GM18508 (cell line): ENCODE measurements around the gene ABHD12.
"Not testable (repeated sequence)": the region's sequence is repeated elsewhere in the genome, so short reads cannot be mapped to it uniquely, and the experiment has no call there.

ENCODE experiments used
- ATAC-seq: cut with Tn5 transposase; IDR thresholded peaks from one replicate; pipeline ENCODE4 v1.9.1; 2021; ENCODE audit warnings: moderate number of reproducible peaks; ENCODE audit not compliant: insufficient read depth, unreplicated experiment

Gene ABHD12

GRCh38 chr20:25355011-25355595 lies 35.5 kb downstream of the ABHD12 start:
- ATAC-seq, result no peak

- no peak for ATAC-seq
Observed at GRCh38 chr20:25353747-25354705, 36.6 kb downstream of the ABHD12 start.

- ATAC-seq, result no peak
Observed at GRCh38 chr20:25353353-25353746, 37.3 kb downstream of the ABHD12 start.

DNA sequence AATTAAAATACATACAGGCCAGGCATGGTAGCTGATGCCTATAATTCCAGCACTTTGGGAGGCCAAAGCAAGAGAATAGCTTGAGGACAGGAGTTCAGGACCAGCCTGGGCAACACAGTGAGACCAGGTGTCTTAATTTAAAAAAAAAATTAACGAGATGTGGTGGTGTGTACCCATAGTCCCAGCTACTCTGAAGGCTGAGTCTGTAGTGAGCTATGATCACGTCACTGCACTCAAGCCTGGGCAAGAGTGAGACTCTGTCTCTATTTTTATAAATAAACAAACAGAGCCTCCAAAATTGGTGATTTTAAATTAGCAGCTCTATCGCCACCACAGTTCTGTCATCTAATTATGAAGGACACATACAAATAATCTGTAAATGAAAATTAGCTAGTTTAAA lies 37.9 kb downstream of the ABHD12 start:
- no peak for ATAC-seq

DNA sequence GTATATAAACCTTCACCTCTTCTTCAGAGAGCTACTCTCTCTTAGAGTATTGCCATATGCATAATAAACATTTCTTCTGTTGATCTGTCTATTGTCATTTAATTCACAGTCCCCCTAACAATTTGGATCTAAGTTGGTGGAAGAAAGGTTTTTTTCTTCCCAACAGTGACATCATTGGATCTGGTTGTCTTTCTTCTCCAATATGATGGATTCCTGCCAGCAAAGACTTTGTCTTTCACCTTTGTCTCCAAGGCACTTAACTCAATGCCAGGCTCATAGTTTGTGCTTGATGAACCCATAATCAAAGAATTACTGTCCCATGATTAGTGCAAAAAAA lies 39.6 kb downstream of the ABHD12 start:
- no peak for ATAC-seq

DNA sequence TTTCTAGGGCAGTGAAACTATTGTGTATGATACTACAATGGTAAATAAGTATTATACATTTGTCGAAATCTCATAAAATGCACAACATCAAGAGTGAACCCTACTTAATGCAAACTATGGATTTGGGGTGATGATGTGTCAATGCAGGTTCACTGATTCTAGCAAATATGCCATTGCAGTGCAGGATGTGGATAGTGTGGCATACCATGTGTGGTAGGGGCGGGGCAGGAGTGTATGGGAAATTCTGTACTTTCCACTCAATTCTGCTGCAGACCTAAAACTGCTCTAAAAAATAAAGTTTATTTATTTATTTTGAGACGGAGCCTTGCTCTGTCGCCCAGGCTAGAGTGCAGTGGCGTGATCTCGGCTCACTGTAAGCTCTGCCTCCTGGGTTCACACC lies 44.3 kb downstream of the ABHD12 start:
- no peak for ATAC-seq

- no peak for ATAC-seq
Observed at GRCh38 chr20:25345721-25346120, 44.9 kb downstream of the ABHD12 start.

- no peak for ATAC-seq
Observed at GRCh38 chr20:25344634-25345033, 46.0 kb downstream of the ABHD12 start.

GRCh38 chr20:25341716-25342680 lies 48.6 kb downstream of the ABHD12 start:
- no peak for ATAC-seq

GRCh38 chr20:25340380-25340779 lies 50.3 kb downstream of the ABHD12 start:
- no peak for ATAC-seq

DNA sequence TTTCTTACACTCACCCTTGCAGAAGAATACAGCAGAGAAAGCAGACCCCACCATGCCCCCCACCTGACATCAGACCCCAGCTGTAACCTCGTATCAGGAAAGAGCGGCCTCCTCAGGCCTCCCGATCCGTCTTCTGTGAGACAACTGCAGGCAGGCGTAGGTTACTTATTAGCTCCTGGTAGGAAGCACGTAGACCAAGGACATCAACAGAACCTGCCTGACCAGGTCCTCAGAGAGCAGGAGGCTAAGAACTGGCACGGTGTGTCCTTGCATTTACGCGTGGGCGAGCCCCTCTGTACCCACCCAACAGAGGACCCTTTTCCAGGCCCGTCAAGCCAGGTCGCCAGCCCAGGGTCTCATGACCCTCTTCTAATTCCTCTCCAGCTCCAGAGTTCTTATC lies 51.0 kb downstream of the ABHD12 start:
- ATAC-seq, result no peak

DNA sequence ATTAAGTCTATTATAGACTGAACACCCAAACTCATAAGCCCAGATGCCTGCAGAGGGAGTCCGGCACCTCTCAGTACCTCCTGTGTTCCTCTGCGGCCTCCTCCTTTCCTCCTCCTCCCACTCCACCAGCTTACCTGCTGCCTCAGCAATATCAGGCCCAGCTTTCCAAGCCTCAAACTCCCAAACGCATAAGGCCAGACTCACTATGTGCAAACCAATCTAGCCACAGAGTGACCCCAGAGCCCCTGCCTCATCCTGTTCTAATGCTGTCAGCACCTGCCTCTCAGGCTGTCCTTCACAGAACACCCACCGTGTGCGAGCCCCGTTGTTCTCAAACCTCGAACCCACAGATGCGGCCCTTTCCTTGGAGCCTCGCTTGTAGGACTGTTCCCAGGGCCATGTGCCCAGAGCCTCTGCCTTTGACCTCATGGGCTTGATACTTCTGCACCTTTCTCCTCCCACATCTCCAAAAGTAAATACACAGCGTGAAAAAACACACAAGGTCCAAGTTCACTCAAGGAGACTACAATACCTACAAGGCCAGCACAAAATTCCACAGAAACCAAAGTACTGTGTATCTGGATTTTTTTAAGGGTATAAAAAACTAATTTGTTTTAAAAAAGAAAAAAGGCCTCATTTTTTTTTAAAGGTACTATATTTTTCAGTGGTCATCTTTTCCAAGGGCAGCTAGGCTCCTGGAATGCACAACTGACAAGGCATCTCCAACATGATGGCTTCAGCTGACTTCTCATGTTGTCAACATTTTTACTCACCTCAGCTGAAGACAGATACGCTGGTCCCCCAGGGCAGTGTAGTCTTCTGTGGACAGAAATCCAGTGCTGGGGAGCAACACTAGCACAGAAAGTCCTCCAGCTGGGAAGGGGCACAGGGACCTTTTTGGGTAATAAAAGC lies 52.3 kb downstream of the ABHD12 start:
- no peak for ATAC-seq

DNA sequence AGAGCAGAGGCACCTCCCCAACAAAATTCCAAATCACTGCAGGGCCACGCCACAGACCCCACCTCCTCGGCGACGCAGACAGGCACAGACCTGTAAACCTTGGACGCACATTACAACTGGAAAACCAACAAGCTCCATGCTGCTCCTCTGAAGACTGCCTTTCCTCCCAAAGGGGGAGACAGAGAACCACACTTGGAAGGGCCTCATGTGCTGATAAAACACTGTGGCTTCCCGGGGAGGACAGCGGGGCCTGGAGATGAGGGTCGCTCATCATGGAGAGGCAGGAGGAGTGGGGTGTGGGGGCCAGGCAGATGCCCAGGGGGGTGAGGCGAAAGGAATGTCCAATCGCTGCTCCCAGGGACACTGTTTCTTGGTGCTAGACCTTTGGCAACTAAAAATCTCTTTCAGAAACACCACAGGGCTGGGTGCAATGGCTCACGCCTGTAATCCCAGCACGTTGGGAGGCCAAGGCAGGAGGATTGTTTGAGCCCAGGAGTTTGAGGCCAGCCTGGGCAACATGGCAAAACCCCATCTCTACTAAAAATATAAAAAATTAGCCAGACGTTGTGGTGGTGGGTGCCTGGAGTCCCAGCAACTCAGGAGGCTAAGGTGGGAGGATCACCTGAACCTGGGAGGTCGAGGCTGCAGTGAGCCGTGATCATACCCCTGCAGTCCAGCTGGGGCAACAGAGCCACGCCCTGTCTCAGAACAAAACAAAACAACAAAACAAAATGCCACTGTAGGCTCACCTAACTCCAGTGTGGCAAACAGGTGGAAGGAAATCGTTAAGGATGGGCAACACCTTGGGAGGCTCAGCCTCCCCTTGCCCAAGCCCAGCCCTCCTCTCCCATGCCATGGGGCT lies 53.8 kb downstream of the ABHD12 start:
- ATAC-seq, result no peak

- ATAC-seq, result not testable (repeated sequence)
Observed at GRCh38 chr20:25334972-25335371, 55.7 kb downstream of the ABHD12 start.

DNA sequence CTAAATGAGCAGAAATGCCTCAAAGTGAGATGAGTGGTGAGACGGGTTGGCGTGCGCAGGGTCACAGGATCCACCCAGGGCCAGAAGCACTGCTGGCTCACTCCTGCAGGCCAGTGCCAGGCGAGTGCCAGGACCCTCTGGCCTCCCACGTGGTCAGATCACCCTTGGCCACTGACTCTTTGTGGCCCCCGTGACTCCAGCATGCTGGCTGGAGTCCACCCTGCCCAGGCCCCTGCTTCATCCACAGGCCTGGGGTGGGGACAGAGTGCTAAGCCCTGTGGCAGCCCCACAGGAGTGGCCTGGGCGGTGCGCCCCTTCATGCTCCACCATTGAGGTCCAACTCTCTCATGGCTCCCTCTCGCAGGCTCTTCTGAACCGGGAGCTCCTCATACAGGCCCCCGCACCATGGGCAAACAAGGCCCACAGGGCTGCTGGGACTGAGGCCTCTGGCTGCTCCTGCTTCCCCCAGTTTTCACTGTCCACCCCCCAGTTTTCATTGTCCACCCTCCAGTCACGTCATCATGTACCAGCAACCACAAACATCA lies 61.6 kb downstream of the ABHD12 start:
- ATAC-seq, result no peak

GRCh38 chr20:25327521-25328235 lies 63.0 kb downstream of the ABHD12 start:
- ATAC-seq, result no peak

DNA sequence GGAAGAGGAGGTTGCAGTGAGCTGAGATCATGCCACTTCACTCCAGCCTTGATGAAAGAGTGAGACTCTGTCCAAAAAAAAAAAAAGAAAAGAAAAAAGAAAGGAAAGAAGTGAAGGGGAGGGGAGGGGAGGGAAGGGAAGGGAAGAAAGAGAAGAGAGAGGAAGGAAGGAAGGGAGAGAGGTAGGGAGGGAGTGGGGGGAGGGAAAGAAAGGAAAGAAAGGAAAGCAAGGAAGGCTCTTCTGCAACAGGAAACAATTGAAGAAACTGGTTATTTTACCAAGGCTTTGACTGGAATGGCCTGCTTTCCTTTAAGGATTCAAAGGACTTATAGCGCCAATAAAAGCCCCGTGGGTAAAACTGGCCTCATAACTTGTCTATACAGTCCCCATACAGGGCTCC lies 64.6 kb downstream of the ABHD12 start:
- no peak for ATAC-seq

- ATAC-seq, result no peak
Observed at GRCh38 chr20:25325073-25325472, 65.6 kb downstream of the ABHD12 start.
